GM23338 (cell line): ENCODE measurements around the gene ING1. TPM values are rescaled to one million over a fixed set of nuclear protein-coding genes. Genes with fewer than 3 reads are reported as not detected.

Experiments
- CREB1 ChIP-seq: fragments of 250-450 bp; sonication (Bioruptor Pico); IDR thresholded peaks from 2 replicates; pipeline ENCODE4 v1.5.0; 2020; ENCODE audit warnings: low read depth, mild to moderate bottlenecking, moderate library complexity
- EZH2 ChIP-seq: fragments of 200-600 bp; sonication (generic); IDR thresholded peaks from one replicate; pipeline ENCODE4 v1.8.0; 2017; ENCODE audit warnings: antibody characterized with exemption, mild to moderate bottlenecking, low read depth; ENCODE audit not compliant: unreplicated experiment
- JUNB ChIP-seq: IDR thresholded peaks from one replicate; pipeline ENCODE4 v1.6.1; 2016; ENCODE audit warnings: antibody characterized with exemption; ENCODE audit not compliant: unreplicated experiment
- NANOG ChIP-seq: IDR thresholded peaks from 2 replicates; pipeline ENCODE4 v1.6.1; 2016; ENCODE audit warnings: antibody characterized with exemption, borderline replicate concordance
- ZNF114 ChIP-seq: fragments of 250-450 bp; sonication (Bioruptor Pico); IDR thresholded peaks from 2 replicates; pipeline ENCODE4 v1.5.0; 2020; ENCODE audit warnings: mild to moderate bottlenecking, moderate library complexity
- ZNF331 ChIP-seq: fragments of 250-450 bp; sonication (Bioruptor Pico); IDR thresholded peaks from 2 replicates; pipeline ENCODE4 v1.5.0; 2020; ENCODE audit warnings: low read depth, mild to moderate bottlenecking, moderate library complexity
- polyA plus RNA-seq: library from polyadenylated mRNA; unstranded; fragments of >200 nt; fragmentation: Nextera tagmentation; extraction: Ambion mirVana; gene quantifications from 2 replicates; pipeline ENCODE4 v1.2.1, GENCODE V29; 2016
- total RNA-seq: library from RNA; depleted of rRNA; stranded (reverse); fragments of >200 nt; shearing (Covaris generic); gene quantifications from 2 replicates; pipeline ENCODE4 v1.2.3, GENCODE V29; 2014
- TF ChIP-seq, protein P1 (sequence below): fragments of 250-450 bp; sonication (Bioruptor Pico); IDR thresholded peaks from 2 replicates; pipeline ENCODE4 v1.5.0; 2020; ENCODE audit warnings: mild to moderate bottlenecking, moderate library complexity
- TF ChIP-seq, protein P2 (sequence below): IDR thresholded peaks from 2 replicates; pipeline ENCODE4 v1.6.1; 2016; ENCODE audit warnings: antibody characterized with exemption
- TF ChIP-seq, protein P3 (sequence below): IDR thresholded peaks from one replicate; pipeline ENCODE4 v1.6.1; 2018; ENCODE audit warnings: antibody characterized with exemption; ENCODE audit not compliant: unreplicated experiment

Gene ING1
- total and polyA plus RNA-seq, 2 experiments from 2014 or later: 27.4 to 34.4 TPM

DNA sequence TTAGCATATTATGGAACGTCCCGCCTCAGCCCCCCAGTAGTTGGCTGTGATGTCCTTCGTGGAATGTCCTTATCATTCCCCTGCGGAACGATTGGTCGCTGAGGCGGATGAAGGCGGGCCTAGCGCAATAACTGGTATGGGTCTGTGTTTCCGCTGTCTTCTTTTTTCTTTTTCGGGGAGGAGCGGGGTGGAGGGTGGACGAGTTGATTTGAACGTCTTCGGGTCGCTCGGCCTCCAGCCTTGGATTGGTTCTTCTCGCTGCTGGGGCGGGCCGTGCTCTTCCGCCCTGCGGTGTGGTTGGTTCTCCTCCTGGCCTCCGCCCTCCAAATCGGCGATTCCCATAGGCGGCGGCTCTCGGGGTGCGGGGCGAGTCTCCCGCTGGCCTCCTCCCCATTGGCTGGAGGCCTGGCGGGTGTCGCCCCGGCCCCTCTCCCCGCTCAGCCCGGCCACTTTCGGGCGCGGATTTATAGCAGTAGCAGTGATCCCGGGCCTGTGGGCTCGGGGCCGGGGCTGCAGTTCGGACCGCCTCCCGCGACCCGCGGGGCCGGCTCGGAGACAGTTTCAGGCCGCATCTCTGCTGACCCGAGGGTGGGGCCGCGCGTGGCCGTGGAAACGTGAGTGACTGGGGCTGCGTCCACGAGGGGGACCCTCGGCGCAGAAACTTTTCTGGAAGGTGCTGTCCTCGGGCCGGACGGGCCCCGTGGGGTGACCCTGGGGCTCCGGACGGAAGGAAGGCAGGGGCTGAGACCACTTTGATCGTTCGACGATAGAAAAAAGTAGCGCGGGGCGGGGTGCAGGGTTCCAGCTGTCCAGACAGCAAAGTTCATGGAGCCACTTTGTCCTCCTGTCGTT, 2.1 kb downstream of the ING1 start (continued):
- TF ChIP-seq, protein P1, sequence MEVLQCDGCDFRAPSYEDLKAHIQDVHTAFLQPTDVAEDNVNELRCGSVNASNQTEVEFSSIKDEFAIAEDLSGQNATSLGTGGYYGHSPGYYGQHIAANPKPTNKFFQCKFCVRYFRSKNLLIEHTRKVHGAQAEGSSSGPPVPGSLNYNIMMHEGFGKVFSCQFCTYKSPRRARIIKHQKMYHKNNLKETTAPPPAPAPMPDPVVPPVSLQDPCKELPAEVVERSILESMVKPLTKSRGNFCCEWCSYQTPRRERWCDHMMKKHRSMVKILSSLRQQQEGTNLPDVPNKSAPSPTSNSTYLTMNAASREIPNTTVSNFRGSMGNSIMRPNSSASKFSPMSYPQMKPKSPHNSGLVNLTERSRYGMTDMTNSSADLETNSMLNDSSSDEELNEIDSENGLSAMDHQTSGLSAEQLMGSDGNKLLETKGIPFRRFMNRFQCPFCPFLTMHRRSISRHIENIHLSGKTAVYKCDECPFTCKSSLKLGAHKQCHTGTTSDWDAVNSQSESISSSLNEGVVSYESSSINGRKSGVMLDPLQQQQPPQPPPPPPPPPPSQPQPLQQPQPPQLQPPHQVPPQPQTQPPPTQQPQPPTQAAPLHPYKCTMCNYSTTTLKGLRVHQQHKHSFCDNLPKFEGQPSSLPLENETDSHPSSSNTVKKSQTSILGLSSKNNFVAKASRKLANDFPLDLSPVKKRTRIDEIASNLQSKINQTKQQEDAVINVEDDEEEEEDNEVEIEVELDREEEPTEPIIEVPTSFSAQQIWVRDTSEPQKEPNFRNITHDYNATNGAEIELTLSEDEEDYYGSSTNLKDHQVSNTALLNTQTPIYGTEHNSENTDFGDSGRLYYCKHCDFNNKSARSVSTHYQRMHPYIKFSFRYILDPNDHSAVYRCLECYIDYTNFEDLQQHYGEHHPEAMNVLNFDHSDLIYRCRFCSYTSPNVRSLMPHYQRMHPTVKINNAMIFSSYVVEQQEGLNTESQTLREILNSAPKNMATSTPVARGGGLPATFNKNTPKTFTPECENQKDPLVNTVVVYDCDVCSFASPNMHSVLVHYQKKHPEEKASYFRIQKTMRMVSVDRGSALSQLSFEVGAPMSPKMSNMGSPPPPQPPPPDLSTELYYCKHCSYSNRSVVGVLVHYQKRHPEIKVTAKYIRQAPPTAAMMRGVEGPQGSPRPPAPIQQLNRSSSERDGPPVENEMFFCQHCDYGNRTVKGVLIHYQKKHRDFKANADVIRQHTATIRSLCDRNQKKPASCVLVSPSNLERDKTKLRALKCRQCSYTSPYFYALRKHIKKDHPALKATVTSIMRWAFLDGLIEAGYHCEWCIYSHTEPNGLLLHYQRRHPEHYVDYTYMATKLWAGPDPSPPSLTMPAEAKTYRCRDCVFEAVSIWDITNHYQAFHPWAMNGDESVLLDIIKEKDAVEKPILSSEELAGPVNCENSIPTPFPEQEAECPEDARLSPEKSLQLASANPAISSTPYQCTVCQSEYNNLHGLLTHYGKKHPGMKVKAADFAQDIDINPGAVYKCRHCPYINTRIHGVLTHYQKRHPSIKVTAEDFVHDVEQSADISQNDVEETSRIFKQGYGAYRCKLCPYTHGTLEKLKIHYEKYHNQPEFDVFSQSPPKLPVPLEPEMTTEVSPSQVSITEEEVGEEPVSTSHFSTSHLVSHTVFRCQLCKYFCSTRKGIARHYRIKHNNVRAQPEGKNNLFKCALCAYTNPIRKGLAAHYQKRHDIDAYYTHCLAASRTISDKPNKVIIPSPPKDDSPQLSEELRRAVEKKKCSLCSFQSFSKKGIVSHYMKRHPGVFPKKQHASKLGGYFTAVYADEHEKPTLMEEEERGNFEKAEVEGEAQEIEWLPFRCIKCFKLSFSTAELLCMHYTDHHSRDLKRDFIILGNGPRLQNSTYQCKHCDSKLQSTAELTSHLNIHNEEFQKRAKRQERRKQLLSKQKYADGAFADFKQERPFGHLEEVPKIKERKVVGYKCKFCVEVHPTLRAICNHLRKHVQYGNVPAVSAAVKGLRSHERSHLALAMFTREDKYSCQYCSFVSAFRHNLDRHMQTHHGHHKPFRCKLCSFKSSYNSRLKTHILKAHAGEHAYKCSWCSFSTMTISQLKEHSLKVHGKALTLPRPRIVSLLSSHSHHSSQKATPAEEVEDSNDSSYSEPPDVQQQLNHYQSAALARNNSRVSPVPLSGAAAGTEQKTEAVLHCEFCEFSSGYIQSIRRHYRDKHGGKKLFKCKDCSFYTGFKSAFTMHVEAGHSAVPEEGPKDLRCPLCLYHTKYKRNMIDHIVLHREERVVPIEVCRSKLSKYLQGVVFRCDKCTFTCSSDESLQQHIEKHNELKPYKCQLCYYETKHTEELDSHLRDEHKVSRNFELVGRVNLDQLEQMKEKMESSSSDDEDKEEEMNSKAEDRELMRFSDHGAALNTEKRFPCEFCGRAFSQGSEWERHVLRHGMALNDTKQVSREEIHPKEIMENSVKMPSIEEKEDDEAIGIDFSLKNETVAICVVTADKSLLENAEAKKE (CRISPR knock-in tag): no peak
- TF ChIP-seq, protein P2, sequence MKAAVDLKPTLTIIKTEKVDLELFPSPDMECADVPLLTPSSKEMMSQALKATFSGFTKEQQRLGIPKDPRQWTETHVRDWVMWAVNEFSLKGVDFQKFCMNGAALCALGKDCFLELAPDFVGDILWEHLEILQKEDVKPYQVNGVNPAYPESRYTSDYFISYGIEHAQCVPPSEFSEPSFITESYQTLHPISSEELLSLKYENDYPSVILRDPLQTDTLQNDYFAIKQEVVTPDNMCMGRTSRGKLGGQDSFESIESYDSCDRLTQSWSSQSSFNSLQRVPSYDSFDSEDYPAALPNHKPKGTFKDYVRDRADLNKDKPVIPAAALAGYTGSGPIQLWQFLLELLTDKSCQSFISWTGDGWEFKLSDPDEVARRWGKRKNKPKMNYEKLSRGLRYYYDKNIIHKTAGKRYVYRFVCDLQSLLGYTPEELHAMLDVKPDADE: no peak; the same call in 1 of the 2 replicates
- no peak for TF ChIP-seq NANOG
- TF ChIP-seq ZNF114 (CRISPR knock-in tag): no peak
- TF ChIP-seq, protein P3, sequence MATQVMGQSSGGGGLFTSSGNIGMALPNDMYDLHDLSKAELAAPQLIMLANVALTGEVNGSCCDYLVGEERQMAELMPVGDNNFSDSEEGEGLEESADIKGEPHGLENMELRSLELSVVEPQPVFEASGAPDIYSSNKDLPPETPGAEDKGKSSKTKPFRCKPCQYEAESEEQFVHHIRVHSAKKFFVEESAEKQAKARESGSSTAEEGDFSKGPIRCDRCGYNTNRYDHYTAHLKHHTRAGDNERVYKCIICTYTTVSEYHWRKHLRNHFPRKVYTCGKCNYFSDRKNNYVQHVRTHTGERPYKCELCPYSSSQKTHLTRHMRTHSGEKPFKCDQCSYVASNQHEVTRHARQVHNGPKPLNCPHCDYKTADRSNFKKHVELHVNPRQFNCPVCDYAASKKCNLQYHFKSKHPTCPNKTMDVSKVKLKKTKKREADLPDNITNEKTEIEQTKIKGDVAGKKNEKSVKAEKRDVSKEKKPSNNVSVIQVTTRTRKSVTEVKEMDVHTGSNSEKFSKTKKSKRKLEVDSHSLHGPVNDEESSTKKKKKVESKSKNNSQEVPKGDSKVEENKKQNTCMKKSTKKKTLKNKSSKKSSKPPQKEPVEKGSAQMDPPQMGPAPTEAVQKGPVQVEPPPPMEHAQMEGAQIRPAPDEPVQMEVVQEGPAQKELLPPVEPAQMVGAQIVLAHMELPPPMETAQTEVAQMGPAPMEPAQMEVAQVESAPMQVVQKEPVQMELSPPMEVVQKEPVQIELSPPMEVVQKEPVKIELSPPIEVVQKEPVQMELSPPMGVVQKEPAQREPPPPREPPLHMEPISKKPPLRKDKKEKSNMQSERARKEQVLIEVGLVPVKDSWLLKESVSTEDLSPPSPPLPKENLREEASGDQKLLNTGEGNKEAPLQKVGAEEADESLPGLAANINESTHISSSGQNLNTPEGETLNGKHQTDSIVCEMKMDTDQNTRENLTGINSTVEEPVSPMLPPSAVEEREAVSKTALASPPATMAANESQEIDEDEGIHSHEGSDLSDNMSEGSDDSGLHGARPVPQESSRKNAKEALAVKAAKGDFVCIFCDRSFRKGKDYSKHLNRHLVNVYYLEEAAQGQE: no peak
- TF ChIP-seq CREB1 (CRISPR knock-in tag): peak; percentile 17
- TF ChIP-seq ZNF331 (CRISPR knock-in tag): no peak
- TF ChIP-seq JUNB: no peak
- no peak for TF ChIP-seq EZH2
